DND-41 (cell line): ENCODE results near the gene TINAGL1.

Experiments used
- ATAC-seq: fragments of 200-7000 bp; cut with Tn5 transposase; 3 replicates; pipeline ENCODE4 v1.9.1; 2021; ENCODE audit warnings: low read depth; ENCODE audit not compliant: insufficient read depth
- DNase-seq: peaks from one replicate; pipeline ENCODE4 v3.0.0-alpha.2; 2020
- H2AFZ ChIP-seq: 2 replicates; pipeline ENCODE4 v1.6.0; 2012; ENCODE audit warnings: low read depth, low read length
- H3K27ac ChIP-seq: 2 replicates; pipeline ENCODE4 v1.5.1; 2012; ENCODE audit warnings: low read length, inconsistent platforms
- H3K27me3 ChIP-seq: fragments of 200-600 bp; sonication (generic); 2 replicates; pipeline ENCODE4 v1.6.0; 2012; ENCODE audit warnings: low read length, mild to moderate bottlenecking, inconsistent platforms; ENCODE audit not compliant: insufficient read depth, poor library complexity
- H3K36me3 ChIP-seq: 2 replicates; pipeline ENCODE4 v1.5.1; 2012; ENCODE audit warnings: low read length, inconsistent platforms; ENCODE audit not compliant: insufficient read depth
- H3K4me1 ChIP-seq: 2 replicates; pipeline ENCODE4 v1.5.1; 2012; ENCODE audit warnings: mild to moderate bottlenecking, low read length; ENCODE audit not compliant: insufficient read depth
- H3K4me2 ChIP-seq: 2 replicates; pipeline ENCODE4 v1.6.0; 2012; ENCODE audit warnings: mild to moderate bottlenecking, moderate library complexity, low read length, inconsistent platforms; ENCODE audit not compliant: insufficient read depth
- H3K4me3 ChIP-seq, 2 experiments: fragments of 200-600 bp in 1 of 2; shearing (Covaris generic) in 1 of 2; 2 replicates each; pipeline ENCODE4 v1.5.1; 2012 to 2016; ENCODE audit warnings: inconsistent platforms in 2 of 2, low read length in 2 of 2, mild to moderate bottlenecking in 2 of 2, low read depth in 1 of 2, moderate library complexity in 1 of 2
- H3K79me2 ChIP-seq: 2 replicates; pipeline ENCODE4 v1.6.0; 2012; ENCODE audit warnings: low read length, inconsistent platforms; ENCODE audit not compliant: insufficient read depth
- H3K9ac ChIP-seq: 2 replicates; pipeline ENCODE4 v1.6.0; 2012; ENCODE audit warnings: low read depth, mild to moderate bottlenecking, inconsistent platforms, low read length, moderate library complexity
- H3K9me3 ChIP-seq: 2 replicates; pipeline ENCODE4 v1.5.1; 2012; ENCODE audit warnings: low read length, moderate library complexity, mild to moderate bottlenecking, inconsistent platforms; ENCODE audit not compliant: insufficient read depth, severe bottlenecking
- H4K20me1 ChIP-seq: 2 replicates; pipeline ENCODE4 v1.6.0; 2012; ENCODE audit warnings: low read length; ENCODE audit not compliant: insufficient read depth
- CTCF ChIP-seq: IDR thresholded peaks from 2 replicates; pipeline ENCODE4 v1.5.1; 2012; ENCODE audit warnings: borderline replicate concordance, low read length, moderate library complexity, mild to moderate bottlenecking; ENCODE audit not compliant: poor library complexity, severe bottlenecking; ENCODE audit errors: extremely low read depth
- EZH2 ChIP-seq: IDR thresholded peaks from 3 replicates; pipeline ENCODE4 v1.6.1; 2012; ENCODE audit warnings: borderline replicate concordance, low read depth, mild to moderate bottlenecking, moderate library complexity, low read length, inconsistent platforms; ENCODE audit not compliant: severe bottlenecking

TINAGL1 gene

GRCh38 chr1:31577515-31578192 lies 1.3 kb downstream of the TINAGL1 start:
- H3K27ac ChIP-seq: no peak overlapping the region
- TF ChIP-seq CTCF: no peak
- TF ChIP-seq EZH2: no peak
- H3K9me3 ChIP-seq: no peaks in the 10 kb centered on the region
- no peaks in the 10 kb centered on the region for H3K36me3 ChIP-seq
- H3K79me2 ChIP-seq: no peaks in the 10 kb centered on the region
- H3K4me3 ChIP-seq: no peak overlapping the region
- no peak overlapping the region for H3K9ac ChIP-seq
- no peak overlapping the region for H3K4me2 ChIP-seq
- DNase-seq (no peak), ATAC-seq (no peak)
- H4K20me1 ChIP-seq: no peaks in the 10 kb centered on the region
- no peaks in the 10 kb centered on the region for H3K27me3 ChIP-seq
- H2AFZ ChIP-seq: no peak overlapping the region
- H3K4me1 ChIP-seq: no peaks in the 10 kb centered on the region

- Histone ChIP-seq H3K27ac (no peak overlapping the region), H4K20me1 (no peaks in the 10 kb centered on the region), H3K4me2 (no peak overlapping the region), H3K4me3 (no peak overlapping the region), H3K27me3 (no peaks in the 10 kb centered on the region), H2AFZ (no peak overlapping the region), H3K79me2 (no peaks in the 10 kb centered on the region), H3K36me3 (no peaks in the 10 kb centered on the region), H3K4me1 (no peaks in the 10 kb centered on the region), H3K9me3 (no peaks in the 10 kb centered on the region), H3K9ac (no peak overlapping the region)
- TF ChIP-seq EZH2: no peak
- TF ChIP-seq CTCF: no peak
- DNase-seq (no peak), ATAC-seq (no peak)
Measured at GRCh38 chr1:31579374-31579773, 3.1 kb downstream of the TINAGL1 start.

GRCh38 chr1:31580513-31580870 lies 4.2 kb downstream of the TINAGL1 start:
- no peak for ATAC-seq
- Histone ChIP-seq H3K9ac (no peak overlapping the region), H3K27me3 (no peaks in the 10 kb centered on the region), H3K4me1 (no peaks in the 10 kb centered on the region), H4K20me1 (peaks cover 3% of the 10 kb centered on the region; the same call in 1 of the 2 replicates), H3K79me2 (no peaks in the 10 kb centered on the region), H3K9me3 (no peaks in the 10 kb centered on the region), H3K36me3 (no peaks in the 10 kb centered on the region), H3K27ac (no peak overlapping the region), H3K4me3 (no peak overlapping the region), H3K4me2 (no peak overlapping the region), H2AFZ (no peak overlapping the region)
- TF ChIP-seq CTCF (no peak), EZH2 (no peak)
- DNase-seq: no peak
